ENCODE results near the gene ADCY5.

ADCY5 gene

GRCh38 chr3:123328851-123329635, 119.8 kb downstream of the ADCY5 start:
- DNase-seq (ENCODE audit: low read depth, low spot score), result peak; percentile 44
- Histone ChIP-seq H3K9me3 (ENCODE audit: insufficient read depth, low read length) (no peaks in the 10 kb centered on the region), H3K4me1 (ENCODE audit: insufficient read depth, insufficient read length) (peaks cover 16% of the 10 kb centered on the region), H3K36me3 (ENCODE audit: insufficient read depth, insufficient read length, low read length) (no peaks in the 10 kb centered on the region), H3K9ac (ENCODE audit: insufficient read length, low read depth) (no peak overlapping the region), H3K27me3 (ENCODE audit: insufficient read depth, insufficient read length) (peaks cover 5% of the 10 kb centered on the region), H3K4me3 (ENCODE audit: insufficient read length, low read depth) (no peak overlapping the region)
- TF ChIP-seq YY1 (IDR thresholded peaks at IDR 0.05; ENCODE audit: insufficient read depth, insufficient read length), result no peak

DNA sequence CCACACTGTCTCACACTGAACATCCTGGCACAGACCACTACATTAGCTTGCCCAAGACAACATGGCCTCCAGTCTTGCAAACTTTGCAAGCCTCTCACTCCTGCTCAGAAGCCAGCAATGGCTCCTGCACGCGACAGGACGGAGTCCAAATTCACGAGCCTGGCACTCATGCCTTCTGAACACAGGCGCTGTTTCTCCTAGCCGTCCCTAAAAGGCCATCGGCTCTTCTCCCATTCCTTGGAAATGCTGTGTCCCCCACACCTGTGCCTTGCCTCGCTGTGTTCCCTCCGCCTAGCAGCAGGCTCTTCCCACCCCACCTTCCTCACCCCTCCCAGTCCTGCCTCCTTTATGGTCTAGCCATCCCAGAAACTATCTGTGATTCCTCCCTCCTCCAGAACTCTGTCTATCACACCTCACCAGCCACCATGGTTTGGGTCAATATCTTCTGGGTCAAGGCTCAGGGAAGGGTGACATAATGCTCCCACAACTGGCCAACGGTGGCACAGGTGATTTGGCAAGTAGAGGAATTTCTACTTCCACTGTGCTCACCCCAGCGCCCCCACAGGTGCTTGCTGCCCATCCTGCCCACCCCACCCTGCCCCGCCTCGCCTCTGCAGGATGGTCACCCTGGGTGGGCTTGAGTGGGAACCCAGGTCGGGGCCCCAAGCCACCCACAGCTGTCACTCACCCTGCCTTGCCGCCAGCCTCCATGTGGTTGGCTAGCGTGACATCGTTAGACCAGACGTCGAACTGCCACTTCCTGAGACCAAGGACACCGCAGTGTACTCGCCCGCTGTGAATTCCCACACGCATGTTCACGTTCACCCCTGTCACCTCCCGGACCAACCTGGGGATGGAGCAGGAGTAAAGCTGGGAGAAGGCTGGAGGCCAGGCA, 120.7 kb downstream of the ADCY5 start:
- peaks cover 5% of the 10 kb centered on the region for H3K27me3 ChIP-seq (ENCODE audit: insufficient read depth, insufficient read length)
- DNase-seq (ENCODE audit: low read depth, low spot score), result no peak
- H3K4me1 ChIP-seq (ENCODE audit: insufficient read depth, insufficient read length), result peaks cover 11% of the 10 kb centered on the region
- no peaks in the 10 kb centered on the region for H3K36me3 ChIP-seq (ENCODE audit: insufficient read depth, insufficient read length, low read length)
- TF ChIP-seq SUZ12 (IDR thresholded peaks at IDR 0.05; ENCODE audit: extremely low read depth, insufficient read depth, insufficient read length) (no peak), YY1 (IDR thresholded peaks at IDR 0.05; ENCODE audit: insufficient read depth, insufficient read length) (no peak), ZNF274 (IDR thresholded peaks at IDR 0.05; ENCODE audit: low read depth, low read length) (no peak)
- no peak overlapping the region for H3K4me3 ChIP-seq (ENCODE audit: insufficient read length, low read depth)
- H3K9me3 ChIP-seq (ENCODE audit: insufficient read depth, low read length), result no peaks in the 10 kb centered on the region
- H3K9ac ChIP-seq (ENCODE audit: insufficient read length, low read depth), result no peak overlapping the region

DNA sequence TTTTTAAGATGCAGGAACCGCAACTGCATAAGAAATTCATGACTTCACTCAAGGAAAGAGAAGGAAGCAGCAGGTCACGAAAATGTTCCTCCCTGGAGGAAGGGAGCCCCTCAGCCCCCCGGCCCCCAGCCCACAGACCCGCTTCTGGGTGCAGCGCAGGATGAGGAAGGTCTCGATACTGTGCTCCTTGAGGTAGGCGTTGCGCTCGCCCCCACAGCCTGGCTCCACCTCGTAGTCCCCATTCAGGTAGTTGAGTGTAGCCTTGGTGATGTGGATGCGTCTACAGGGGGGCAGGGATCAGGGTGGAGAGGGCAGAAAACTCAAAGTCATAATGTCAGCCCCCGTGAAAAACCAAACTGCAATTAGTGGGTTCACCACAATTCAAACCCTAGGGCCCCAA, 121.4 kb downstream of the ADCY5 start:
- no peaks in the 10 kb centered on the region for H3K9me3 ChIP-seq (ENCODE audit: insufficient read depth, low read length)
- peaks cover 5% of the 10 kb centered on the region for H3K27me3 ChIP-seq (ENCODE audit: insufficient read depth, insufficient read length)
- no peaks in the 10 kb centered on the region for H3K36me3 ChIP-seq (ENCODE audit: insufficient read depth, insufficient read length, low read length)
- no peak for TF ChIP-seq YY1 (IDR thresholded peaks at IDR 0.05; ENCODE audit: insufficient read depth, insufficient read length)
- TF ChIP-seq ZNF274 (IDR thresholded peaks at IDR 0.05; ENCODE audit: low read depth, low read length), result no peak
- no peak for TF ChIP-seq SUZ12 (IDR thresholded peaks at IDR 0.05; ENCODE audit: extremely low read depth, insufficient read depth, insufficient read length)
- H3K4me3 ChIP-seq (ENCODE audit: insufficient read length, low read depth), result no peak overlapping the region
- no peak overlapping the region for H3K9ac ChIP-seq (ENCODE audit: insufficient read length, low read depth)
- peaks cover 9% of the 10 kb centered on the region for H3K4me1 ChIP-seq (ENCODE audit: insufficient read depth, insufficient read length)
- DNase-seq (ENCODE audit: low read depth, low spot score), result no peak

DNA sequence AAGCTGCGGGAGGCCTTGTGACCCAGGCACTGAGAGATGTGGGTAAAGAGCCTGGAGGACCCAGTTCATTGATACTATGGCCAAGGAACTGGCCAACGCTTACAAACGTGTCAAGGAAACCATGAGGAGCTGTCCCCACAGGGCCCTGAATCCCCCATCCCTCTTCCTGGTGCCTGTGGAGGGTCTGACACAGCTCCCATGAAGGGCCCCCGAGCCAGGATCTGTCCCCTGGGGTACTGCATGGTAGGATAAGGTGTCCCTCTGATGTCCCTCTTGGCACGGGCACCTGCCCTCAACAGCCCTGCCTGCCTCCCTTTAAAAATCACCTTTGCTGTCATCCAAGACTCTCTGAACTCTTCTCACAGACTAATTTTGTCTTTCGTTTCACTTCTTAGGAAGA, 122.4 kb downstream of the ADCY5 start:
- DNase-seq (ENCODE audit: low read depth, low spot score), result no peak
- Histone ChIP-seq H3K9me3 (ENCODE audit: insufficient read depth, low read length) (no peaks in the 10 kb centered on the region), H3K9ac (ENCODE audit: insufficient read length, low read depth) (no peak overlapping the region), H3K4me3 (ENCODE audit: insufficient read length, low read depth) (no peak overlapping the region), H3K4me1 (ENCODE audit: insufficient read depth, insufficient read length) (peaks cover 3% of the 10 kb centered on the region), H3K27me3 (ENCODE audit: insufficient read depth, insufficient read length) (peaks cover 5% of the 10 kb centered on the region), H3K36me3 (ENCODE audit: insufficient read depth, insufficient read length, low read length) (no peaks in the 10 kb centered on the region)
- TF ChIP-seq ZNF274 (IDR thresholded peaks at IDR 0.05; ENCODE audit: low read depth, low read length), result no peak
- no peak for TF ChIP-seq YY1 (IDR thresholded peaks at IDR 0.05; ENCODE audit: insufficient read depth, insufficient read length)
- no peak for TF ChIP-seq SUZ12 (IDR thresholded peaks at IDR 0.05; ENCODE audit: extremely low read depth, insufficient read depth, insufficient read length)

DNA sequence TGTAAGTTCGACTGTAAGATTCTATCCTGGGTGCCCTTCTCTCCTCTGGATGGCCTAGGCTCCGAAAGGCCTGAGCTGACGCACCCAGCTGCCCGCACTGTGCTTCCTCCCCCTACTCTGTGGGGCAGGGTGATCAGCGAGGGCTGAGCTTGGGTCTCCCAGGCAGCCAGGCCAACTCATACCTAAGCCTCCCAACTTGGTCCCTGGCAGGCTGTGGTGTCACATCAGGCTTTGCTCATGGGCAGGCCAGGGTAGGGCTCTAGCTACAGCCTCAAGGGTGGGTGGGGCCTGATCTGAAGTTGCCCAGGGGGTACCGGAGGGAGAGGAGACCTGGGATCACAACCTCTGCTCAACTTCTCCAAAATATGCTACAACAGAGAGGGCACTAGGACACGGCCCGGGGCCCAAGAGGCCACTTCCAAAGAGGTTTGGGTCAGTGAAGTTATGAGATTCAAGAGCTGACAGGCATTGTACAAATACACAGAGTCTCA, 123.1 kb downstream of the ADCY5 start:
- H3K4me3 ChIP-seq (ENCODE audit: insufficient read length, low read depth), result no peak overlapping the region
- peaks cover 8% of the 10 kb centered on the region for H3K4me1 ChIP-seq (ENCODE audit: insufficient read depth, insufficient read length)

GRCh38 chr3:123324880-123325765, 123.8 kb downstream of the ADCY5 start:
- no peak overlapping the region for H3K9ac ChIP-seq (ENCODE audit: insufficient read length, low read depth)
- no peak overlapping the region for H3K4me3 ChIP-seq (ENCODE audit: insufficient read length, low read depth)
- no peak for DNase-seq (ENCODE audit: low read depth, low spot score)
- H3K4me1 ChIP-seq (ENCODE audit: insufficient read depth, insufficient read length), result peaks cover 15% of the 10 kb centered on the region
- H3K9me3 ChIP-seq (ENCODE audit: insufficient read depth, low read length), result no peaks in the 10 kb centered on the region
- no peak for TF ChIP-seq ZNF274 (IDR thresholded peaks at IDR 0.05; ENCODE audit: low read depth, low read length)
- no peak for TF ChIP-seq YY1 (IDR thresholded peaks at IDR 0.05; ENCODE audit: insufficient read depth, insufficient read length)
- no peak for TF ChIP-seq SUZ12 (IDR thresholded peaks at IDR 0.05; ENCODE audit: extremely low read depth, insufficient read depth, insufficient read length)
- H3K27me3 ChIP-seq (ENCODE audit: insufficient read depth, insufficient read length), result peaks cover 5% of the 10 kb centered on the region
- no peaks in the 10 kb centered on the region for H3K36me3 ChIP-seq (ENCODE audit: insufficient read depth, insufficient read length, low read length)

More for the DNA sequence above, 123.1 kb downstream of the ADCY5 start:
- Histone ChIP-seq H3K9ac (ENCODE audit: insufficient read length, low read depth) (no peak overlapping the region), H3K9me3 (ENCODE audit: insufficient read depth, low read length) (no peaks in the 10 kb centered on the region), H3K27me3 (ENCODE audit: insufficient read depth, insufficient read length) (peaks cover 5% of the 10 kb centered on the region), H3K36me3 (ENCODE audit: insufficient read depth, insufficient read length, low read length) (no peaks in the 10 kb centered on the region)
- DNase-seq (ENCODE audit: low read depth, low spot score), result no peak
- TF ChIP-seq ZNF274 (IDR thresholded peaks at IDR 0.05; ENCODE audit: low read depth, low read length), result no peak
- TF ChIP-seq SUZ12 (IDR thresholded peaks at IDR 0.05; ENCODE audit: extremely low read depth, insufficient read depth, insufficient read length), result no peak
- TF ChIP-seq YY1 (IDR thresholded peaks at IDR 0.05; ENCODE audit: insufficient read depth, insufficient read length), result no peak

Measured in NT2/D1 (cell line).